IPS-18c (cell line): Measurements from ENCODE around the gene DISP3.

Source experiments
- H3K4me3 ChIP-seq: 2 replicates; pipeline ENCODE4 v1.7.0; 2013; ENCODE audit warnings: low read depth, mild to moderate bottlenecking, low read length, moderate library complexity; ENCODE audit not compliant: insufficient read depth
- H3K9me3 ChIP-seq: one replicate; pipeline ENCODE4 v1.6.1; 2013; ENCODE audit warnings: mild to moderate bottlenecking, low read length, moderate library complexity; ENCODE audit not compliant: control insufficient read depth, insufficient read depth

DISP3 gene

GRCh38 chr1:11543392-11543791, 64.4 kb downstream of the DISP3 start:
- H3K9me3 ChIP-seq, result no peaks in the 10 kb centered on the region
- no peak overlapping the region for H3K4me3 ChIP-seq

DNA sequence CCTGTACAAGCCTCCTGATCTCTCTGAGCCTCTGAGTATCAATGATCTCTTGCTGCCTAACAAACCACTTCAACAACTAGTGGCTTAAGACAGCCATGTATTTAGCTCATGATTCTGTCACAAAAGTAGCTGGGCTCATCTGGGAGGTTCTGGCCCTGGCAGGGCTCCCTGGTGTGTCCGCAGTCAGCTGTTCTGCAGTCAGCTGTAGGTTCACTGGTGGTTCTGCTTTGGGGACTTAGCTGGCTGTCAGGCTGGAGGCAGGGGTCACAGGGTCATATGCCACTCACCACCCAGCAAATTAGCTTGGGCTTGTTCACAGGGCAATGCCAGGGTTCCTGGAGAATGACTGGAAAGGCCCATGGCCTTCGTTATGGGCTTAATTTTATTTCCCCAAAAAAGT, 64.8 kb downstream of the DISP3 start:
- no peaks in the 10 kb centered on the region for H3K9me3 ChIP-seq
- H3K4me3 ChIP-seq, result no peak overlapping the region

- Histone ChIP-seq H3K4me3 (no peak overlapping the region), H3K9me3 (no peaks in the 10 kb centered on the region)
Measured at GRCh38 chr1:11546456-11546855, 67.5 kb downstream of the DISP3 start.

- Histone ChIP-seq H3K9me3 (peaks cover 5% of the 10 kb centered on the region), H3K4me3 (no peak overlapping the region)
Measured at GRCh38 chr1:11550664-11551283, 71.8 kb downstream of the DISP3 start.

- H3K9me3 ChIP-seq, result no peaks in the 10 kb centered on the region
- no peak overlapping the region for H3K4me3 ChIP-seq
Measured at GRCh38 chr1:11558276-11558675, 79.3 kb downstream of the DISP3 start.

- no peaks in the 10 kb centered on the region for H3K9me3 ChIP-seq
- H3K4me3 ChIP-seq, result no peak overlapping the region
Measured at GRCh38 chr1:11558871-11559590, 80.1 kb downstream of the DISP3 start.

GRCh38 chr1:11559591-11559970, 80.6 kb downstream of the DISP3 start:
- no peaks in the 10 kb centered on the region for H3K9me3 ChIP-seq

DNA sequence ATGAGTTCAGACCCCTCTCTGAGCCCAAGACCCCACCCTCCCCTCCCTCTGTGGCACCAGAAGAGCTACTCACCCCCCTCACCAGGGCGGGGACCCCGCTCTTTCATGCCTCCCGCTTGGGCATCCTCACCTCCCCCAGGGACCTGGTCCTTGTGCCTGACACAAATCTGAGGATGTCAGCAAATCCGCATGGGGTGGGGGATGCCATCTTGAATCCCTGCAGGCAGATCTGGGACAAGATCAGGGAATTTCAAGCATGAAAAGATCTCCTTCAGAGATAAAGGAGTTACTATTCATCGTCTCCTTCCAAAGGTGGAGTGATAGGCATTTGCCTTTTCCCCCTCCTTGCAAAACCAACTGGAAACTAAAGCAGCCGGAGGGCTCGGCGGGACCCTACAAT, 81.1 kb downstream of the DISP3 start:
- Histone ChIP-seq H3K9me3 (no peaks in the 10 kb centered on the region), H3K4me3 (no peak overlapping the region)

More at GRCh38 chr1:11559591-11559970, 80.6 kb downstream of the DISP3 start:
- H3K4me3 ChIP-seq, result no peak overlapping the region

- no peak overlapping the region for H3K4me3 ChIP-seq
Measured at GRCh38 chr1:11561740-11562139, 82.8 kb downstream of the DISP3 start.

DNA sequence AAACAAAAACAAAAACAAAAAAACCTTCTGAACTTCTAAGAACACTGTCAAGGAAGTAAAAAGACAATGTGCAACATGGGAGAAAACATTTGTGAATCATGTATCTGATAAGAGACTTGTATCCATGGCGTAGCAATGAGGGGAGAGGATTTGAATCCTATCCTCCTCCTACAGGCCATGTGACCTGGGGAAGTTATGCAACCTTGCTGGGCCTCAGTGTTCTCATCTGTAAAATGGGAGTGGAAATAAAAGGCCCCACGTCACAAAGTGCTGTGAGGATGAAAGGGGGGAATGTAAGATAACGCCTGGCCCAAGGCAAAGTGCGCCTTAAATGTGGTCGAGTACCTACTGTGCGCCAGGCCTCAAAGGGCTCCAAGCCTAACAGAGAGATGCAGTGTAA, 83.7 kb downstream of the DISP3 start:
- no peaks in the 10 kb centered on the region for H3K9me3 ChIP-seq
- no peak overlapping the region for H3K4me3 ChIP-seq

More at GRCh38 chr1:11561740-11562139, 82.8 kb downstream of the DISP3 start:
- H3K9me3 ChIP-seq, result no peaks in the 10 kb centered on the region

DNA sequence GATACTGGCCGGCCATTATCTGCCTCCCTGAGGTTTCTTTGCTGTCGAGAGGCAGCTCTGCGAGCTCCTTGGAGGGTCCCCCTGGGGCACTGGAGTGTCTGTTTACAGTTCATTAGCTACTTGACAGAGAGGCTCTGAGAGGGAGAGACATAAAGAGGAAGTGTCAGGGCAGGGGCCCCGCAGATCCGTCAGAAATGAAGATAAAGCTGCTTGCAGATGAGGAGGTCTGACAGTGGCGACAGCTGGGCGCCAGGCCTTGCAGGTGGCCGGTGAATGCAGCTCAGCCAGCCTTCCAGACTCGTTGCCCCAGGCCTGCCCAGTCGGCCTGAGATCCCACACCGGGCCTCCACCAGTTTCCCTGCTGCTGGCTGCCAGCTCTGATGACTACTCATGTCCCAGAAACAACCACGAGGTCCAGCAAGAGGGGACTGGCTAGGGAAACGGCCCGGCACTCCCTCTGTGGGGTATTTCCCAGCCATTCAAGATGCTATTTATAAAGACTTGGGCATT, 84.7 kb downstream of the DISP3 start:
- Histone ChIP-seq H3K9me3 (no peaks in the 10 kb centered on the region), H3K4me3 (no peak overlapping the region; the same call in 1 of the 2 replicates)

DNA sequence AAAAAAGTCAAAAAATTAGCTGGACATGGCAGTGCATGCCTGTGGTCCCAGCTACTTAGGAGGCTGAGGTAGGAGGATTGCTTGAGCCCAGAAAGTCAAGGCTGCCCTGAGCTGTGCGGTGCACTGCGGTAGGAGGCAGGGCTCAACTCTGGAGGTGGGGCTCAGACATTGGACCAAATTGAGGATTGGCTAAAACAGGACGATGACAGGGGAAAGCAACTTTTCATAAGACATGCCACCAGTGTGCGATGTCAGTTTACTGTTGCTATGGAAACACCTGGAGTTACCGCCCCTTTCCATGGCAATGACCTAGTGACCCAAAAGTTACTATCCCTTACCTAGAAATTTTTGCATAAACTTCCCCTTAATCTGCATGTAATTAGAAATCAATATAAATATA, 85.3 kb downstream of the DISP3 start:
- H3K4me3 ChIP-seq, result no peak overlapping the region
- no peaks in the 10 kb centered on the region for H3K9me3 ChIP-seq

- Histone ChIP-seq H3K9me3 (no peaks in the 10 kb centered on the region), H3K4me3 (no peak overlapping the region)
Measured at GRCh38 chr1:11566042-11566850, 87.3 kb downstream of the DISP3 start.

- H3K9me3 ChIP-seq, result no peaks in the 10 kb centered on the region
- H3K4me3 ChIP-seq, result no peak overlapping the region
Measured at GRCh38 chr1:11567244-11568065, 88.5 kb downstream of the DISP3 start.

- Histone ChIP-seq H3K9me3 (no peaks in the 10 kb centered on the region), H3K4me3 (no peak overlapping the region)
Measured at GRCh38 chr1:11568687-11569086, 89.7 kb downstream of the DISP3 start.

- no peaks in the 10 kb centered on the region for H3K9me3 ChIP-seq
Measured at GRCh38 chr1:11569551-11569950, 90.6 kb downstream of the DISP3 start.

DNA sequence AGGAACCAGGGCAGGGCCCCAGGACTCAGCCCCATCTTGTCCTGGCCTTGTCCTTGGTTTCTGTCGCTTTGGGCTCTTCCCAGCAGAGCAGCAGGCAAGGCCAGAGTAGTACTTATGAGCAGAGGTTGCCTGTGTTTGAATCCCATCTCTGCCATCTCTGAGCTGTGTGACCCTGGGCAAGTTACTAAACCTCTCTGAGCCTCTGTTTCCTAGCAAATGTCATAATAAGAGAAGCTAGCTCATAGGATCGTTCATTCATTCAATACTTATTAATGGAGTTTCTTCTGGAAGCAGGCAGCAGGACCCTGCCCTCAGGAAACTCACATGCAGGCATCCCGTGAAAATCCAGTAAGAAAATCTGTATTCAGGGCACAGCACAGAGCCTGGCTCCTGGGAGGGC, 91.0 kb downstream of the DISP3 start:
- Histone ChIP-seq H3K9me3 (no peaks in the 10 kb centered on the region), H3K4me3 (no peak overlapping the region)

More at GRCh38 chr1:11569551-11569950, 90.6 kb downstream of the DISP3 start:
- no peak overlapping the region for H3K4me3 ChIP-seq
